Muscle of leg (tissue), 11 donors: ENCODE results near the gene AKT3. TPM values are rescaled to one million over a fixed set of nuclear protein-coding genes. Genes with fewer than 3 reads are reported as not detected.

Experiments
- DNase-seq: peaks from one replicate; pipeline ENCODE4 v3.0.0; 2013
- H3K27ac ChIP-seq: one replicate; pipeline ENCODE4 v1.5.1; 2013; ENCODE audit warnings: mild to moderate bottlenecking, low read length, control low read depth
- H3K27me3 ChIP-seq: one replicate; pipeline ENCODE4 v1.6.1; 2013; ENCODE audit warnings: low read length; ENCODE audit not compliant: control insufficient read depth, insufficient read depth
- H3K36me3 ChIP-seq: one replicate; pipeline ENCODE4 v1.6.1; 2013; ENCODE audit warnings: low read length; ENCODE audit not compliant: control insufficient read depth, insufficient read depth
- H3K4me1 ChIP-seq: one replicate; pipeline ENCODE4 v1.6.1; 2013; ENCODE audit warnings: low read length; ENCODE audit not compliant: control insufficient read depth, insufficient read depth
- H3K4me3 ChIP-seq: one replicate; pipeline ENCODE4 v1.5.1; 2013; ENCODE audit warnings: low read length, control low read depth
- H3K9me3 ChIP-seq: replicated peaks from 2 replicates; pipeline ENCODE4 v1.6.1; 2013; ENCODE audit warnings: low read depth, low read length; ENCODE audit not compliant: control insufficient read depth
- WGBS: methylation state at CpG from one replicate; pipeline ENCODE4 v1.1.5; 2013; ENCODE audit warnings: missing lambda C conversion rate; ENCODE audit not compliant: insufficient coverage; 5-methylcytosine and 5-hydroxymethylcytosine counted together
- polyA plus RNA-seq, 8 donors: library from polyadenylated mRNA; unstranded; fragments of 120-200 nt; gene quantifications; one replicate each; pipeline versions ENCODE4 v1.2.1 to v1.2.3, GENCODE V29; 2013; ENCODE audit warnings: inconsistent platforms in 1 of 8, low replicate concordance in 1 of 8; ENCODE audit not compliant: insufficient read length in 8 of 8, insufficient read depth in 1 of 8
- total RNA-seq: library from RNA; stranded (reverse); fragments of 120-200 nt; gene quantifications from one replicate; pipeline ENCODE4 v1.2.4, GENCODE V29; 2013

Gene AKT3
- total and polyA plus RNA-seq, 9 donors, result 14.3 to 25.0 (median 19.6) TPM

GRCh38 chr1:243510928-243511327 is 339.1 kb downstream of the AKT3 start:
- no peak overlapping the region for H3K4me3 ChIP-seq
- H3K27ac ChIP-seq, result no peak overlapping the region
- H3K4me1 ChIP-seq, result peaks cover 5% of the 10 kb centered on the region
- WGBS, result 93% methylated on average over 3 of the region's 3 CpGs
- H3K36me3 ChIP-seq, result peaks cover 6% of the 10 kb centered on the region
- no peaks in the 10 kb centered on the region for H3K9me3 ChIP-seq
- DNase-seq, result no peak
- no peaks in the 10 kb centered on the region for H3K27me3 ChIP-seq

GRCh38 chr1:243508943-243509342 is 341.1 kb downstream of the AKT3 start:
- Histone ChIP-seq H3K27me3 (no peaks in the 10 kb centered on the region), H3K9me3 (no peaks in the 10 kb centered on the region), H3K27ac (no peak overlapping the region), H3K4me3 (no peak overlapping the region), H3K4me1 (peaks cover 5% of the 10 kb centered on the region), H3K36me3 (peaks cover 9% of the 10 kb centered on the region)
- DNase-seq, result no peak
- WGBS, result 100% methylated on average over 1 of the region's 1 CpG

GRCh38 chr1:243508303-243508713 is 341.7 kb downstream of the AKT3 start:
- peaks cover 5% of the 10 kb centered on the region for H3K4me1 ChIP-seq
- 74% methylated on average over 7 of the region's 9 CpGs for WGBS
- no peak for DNase-seq

DNA sequence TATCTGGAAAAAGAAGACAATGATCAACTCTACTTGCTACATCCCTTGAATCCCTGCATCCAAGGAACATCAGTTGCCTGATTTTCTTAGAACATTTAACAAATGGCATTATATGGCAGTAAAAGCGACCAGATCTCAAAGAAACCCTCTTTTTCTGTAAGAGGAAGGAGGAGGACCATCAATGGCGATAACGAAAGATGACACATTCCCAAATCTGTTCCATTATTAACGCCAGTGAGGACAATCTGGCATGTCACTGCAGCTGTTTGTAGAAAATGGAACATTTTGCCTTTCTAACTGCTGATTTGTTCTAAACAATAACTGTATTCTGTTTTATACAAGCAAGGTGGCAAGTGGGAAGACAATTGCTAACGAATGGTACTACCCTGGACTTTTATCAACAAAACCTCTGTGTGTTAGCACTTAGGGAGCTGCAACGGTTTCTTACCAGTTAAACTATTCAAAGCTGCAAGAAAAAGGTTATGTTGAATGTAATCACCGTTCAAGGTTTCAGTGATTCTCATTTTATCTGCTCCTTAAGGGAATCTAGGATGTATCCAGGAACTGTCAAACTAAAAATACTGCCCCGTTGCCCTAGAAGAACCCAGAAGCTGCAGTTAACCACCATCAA is 342.3 kb downstream of the AKT3 start:
- peak; percentile 23 for DNase-seq
- no peaks in the 10 kb centered on the region for H3K9me3 ChIP-seq
- WGBS, result 63% methylated on average over 1 of the region's 8 CpGs
- H3K4me3 ChIP-seq, result no peak overlapping the region
- peak overlapping the region; percentile 47 for H3K27ac ChIP-seq
- H3K4me1 ChIP-seq, result peaks cover 5% of the 10 kb centered on the region
- H3K36me3 ChIP-seq, result peaks cover 9% of the 10 kb centered on the region
- H3K27me3 ChIP-seq, result no peaks in the 10 kb centered on the region

More at GRCh38 chr1:243508303-243508713, 341.7 kb downstream of the AKT3 start:
- Histone ChIP-seq H3K27ac (peak overlapping the region; percentile 40), H3K36me3 (peaks cover 9% of the 10 kb centered on the region), H3K9me3 (no peaks in the 10 kb centered on the region), H3K27me3 (no peaks in the 10 kb centered on the region), H3K4me3 (no peak overlapping the region)

DNA sequence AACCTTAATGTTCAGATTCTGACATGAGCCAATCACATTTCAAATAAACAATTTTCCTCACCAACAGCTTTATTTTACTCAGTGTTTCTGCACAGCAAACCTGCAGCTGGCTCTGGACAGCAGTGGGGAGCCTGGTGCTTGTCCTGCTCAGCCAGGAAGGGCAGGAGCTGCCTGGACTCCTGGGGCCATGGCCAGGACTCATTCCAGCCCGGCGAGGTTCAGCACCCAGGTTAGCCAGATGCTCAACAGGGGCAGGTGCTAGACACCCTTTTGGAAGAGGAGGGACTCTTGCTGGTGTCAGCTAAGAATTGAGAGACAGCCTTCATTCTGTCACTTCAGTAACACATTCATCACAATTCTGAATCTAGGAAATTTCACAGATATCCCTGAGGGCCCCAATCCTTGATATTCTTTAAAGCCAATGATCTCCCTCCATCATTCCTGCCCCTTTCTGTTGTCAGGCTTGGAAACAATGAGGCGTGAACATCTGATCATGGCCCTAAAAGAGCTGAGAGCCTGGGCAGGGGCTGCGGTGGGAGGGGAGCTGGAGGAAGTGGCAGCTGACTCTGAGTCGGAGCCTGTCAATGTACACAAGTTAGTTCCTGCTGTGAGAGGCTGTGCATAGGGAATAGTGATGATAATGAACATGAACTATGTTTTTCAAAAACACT is 342.9 kb downstream of the AKT3 start:
- no peak for DNase-seq
- Histone ChIP-seq H3K4me3 (no peak overlapping the region), H3K4me1 (peaks cover 5% of the 10 kb centered on the region), H3K27me3 (no peaks in the 10 kb centered on the region), H3K27ac (peak overlapping the region; percentile 47), H3K36me3 (peaks cover 9% of the 10 kb centered on the region), H3K9me3 (no peaks in the 10 kb centered on the region)
- WGBS, result 53% methylated on average over 3 of the region's 5 CpGs

DNA sequence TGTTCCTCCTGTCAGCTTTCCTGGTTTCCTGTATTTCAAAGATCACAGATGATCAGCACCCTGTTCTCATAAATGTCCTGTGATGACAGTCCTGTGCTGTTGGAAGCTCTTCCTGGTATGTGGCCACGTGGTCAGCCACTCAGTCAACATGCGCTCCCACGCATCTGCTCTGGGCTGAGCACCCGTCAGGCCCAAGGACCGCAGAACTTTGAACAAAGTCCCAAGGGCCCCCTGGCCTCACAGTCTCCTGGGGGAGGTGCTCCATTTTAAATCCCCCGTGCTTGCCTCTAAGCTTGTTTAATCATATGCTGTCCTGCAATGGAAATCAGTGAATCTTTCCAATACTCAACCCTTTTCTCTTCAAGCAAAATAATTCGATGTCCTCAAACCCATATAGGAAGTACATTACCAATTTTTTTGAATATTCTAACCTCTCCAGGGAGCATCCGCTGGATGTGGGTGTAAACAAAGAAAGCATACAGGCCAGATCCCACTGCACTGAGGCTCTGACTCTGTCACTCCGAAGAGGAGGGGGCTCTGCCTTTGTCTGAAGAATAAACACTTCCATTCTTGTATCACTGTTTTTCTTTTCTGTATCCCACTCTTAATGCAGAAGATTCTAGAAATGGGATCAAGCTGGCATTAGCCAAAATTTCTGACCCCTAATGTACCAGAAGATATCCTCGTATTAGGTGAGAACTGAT is 343.9 kb downstream of the AKT3 start:
- WGBS, result 86% methylated on average over 5 of the region's 10 CpGs
- no peak for DNase-seq
- Histone ChIP-seq H3K4me1 (peaks cover 5% of the 10 kb centered on the region), H3K36me3 (peaks cover 9% of the 10 kb centered on the region), H3K27ac (no peak overlapping the region), H3K9me3 (no peaks in the 10 kb centered on the region), H3K27me3 (no peaks in the 10 kb centered on the region), H3K4me3 (no peak overlapping the region)

GRCh38 chr1:243503155-243503554 is 346.9 kb downstream of the AKT3 start:
- no peaks in the 10 kb centered on the region for H3K27me3 ChIP-seq
- no peak overlapping the region for H3K4me3 ChIP-seq
- no peaks in the 10 kb centered on the region for H3K9me3 ChIP-seq
- H3K36me3 ChIP-seq, result peaks cover 5% of the 10 kb centered on the region
- H3K4me1 ChIP-seq, result peaks cover 5% of the 10 kb centered on the region
- 58% methylated on average over 2 of the region's 8 CpGs for WGBS
- no peak overlapping the region for H3K27ac ChIP-seq
- DNase-seq, result no peak

DNA sequence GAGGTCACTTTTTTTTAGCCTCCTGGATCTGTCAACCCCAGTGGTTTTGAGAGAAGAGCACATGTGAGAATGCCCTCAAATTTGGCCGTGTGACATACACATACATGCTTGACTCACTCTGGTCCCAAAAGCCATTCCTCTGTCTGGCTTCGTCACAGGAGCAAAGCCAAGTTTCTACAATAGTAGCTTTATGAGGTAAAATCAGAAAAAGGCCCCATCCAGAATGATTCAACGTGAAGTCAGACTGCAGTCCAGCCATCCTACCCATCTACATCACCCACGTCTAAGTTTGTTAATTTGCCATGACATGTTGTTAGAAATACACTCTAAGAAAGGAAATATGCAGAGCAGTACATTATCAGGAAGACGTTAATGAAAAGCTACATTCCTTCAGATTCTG is 349.0 kb downstream of the AKT3 start:
- H3K27ac ChIP-seq, result no peak overlapping the region
- peaks cover 4% of the 10 kb centered on the region for H3K4me1 ChIP-seq
- H3K27me3 ChIP-seq, result no peaks in the 10 kb centered on the region
- H3K36me3 ChIP-seq, result peaks cover 10% of the 10 kb centered on the region
- H3K9me3 ChIP-seq, result no peaks in the 10 kb centered on the region
- H3K4me3 ChIP-seq, result no peak overlapping the region
- no CpG with 5 or more reads among the region's 5 CpGs for WGBS
- peak; percentile 42 for DNase-seq

GRCh38 chr1:243500512-243500911 is 349.5 kb downstream of the AKT3 start:
- Histone ChIP-seq H3K4me3 (no peak overlapping the region), H3K36me3 (peaks cover 10% of the 10 kb centered on the region), H3K9me3 (no peaks in the 10 kb centered on the region), H3K27me3 (no peaks in the 10 kb centered on the region), H3K27ac (no peak overlapping the region), H3K4me1 (peaks cover 7% of the 10 kb centered on the region)
- no CpG with 5 or more reads among the region's 5 CpGs for WGBS
- DNase-seq, result no peak

- Histone ChIP-seq H3K36me3 (peaks cover 10% of the 10 kb centered on the region), H3K4me3 (no peak overlapping the region), H3K27ac (no peak overlapping the region), H3K9me3 (no peaks in the 10 kb centered on the region), H3K4me1 (peaks cover 10% of the 10 kb centered on the region), H3K27me3 (no peaks in the 10 kb centered on the region)
- 91% methylated on average over 4 of the region's 10 CpGs for WGBS
- no peak for DNase-seq
These were observed 350.3 kb downstream of the AKT3 start for GRCh38 chr1:243499711-243500110.
